NCI-H2107 (cell line): ENCODE measurements around the gene LRG1.

Source experiments
- DNase-seq: peaks from one replicate; lab custom pipeline; 2025; lab: John Stamatoyannopoulos, UW

LRG1 gene

DNA sequence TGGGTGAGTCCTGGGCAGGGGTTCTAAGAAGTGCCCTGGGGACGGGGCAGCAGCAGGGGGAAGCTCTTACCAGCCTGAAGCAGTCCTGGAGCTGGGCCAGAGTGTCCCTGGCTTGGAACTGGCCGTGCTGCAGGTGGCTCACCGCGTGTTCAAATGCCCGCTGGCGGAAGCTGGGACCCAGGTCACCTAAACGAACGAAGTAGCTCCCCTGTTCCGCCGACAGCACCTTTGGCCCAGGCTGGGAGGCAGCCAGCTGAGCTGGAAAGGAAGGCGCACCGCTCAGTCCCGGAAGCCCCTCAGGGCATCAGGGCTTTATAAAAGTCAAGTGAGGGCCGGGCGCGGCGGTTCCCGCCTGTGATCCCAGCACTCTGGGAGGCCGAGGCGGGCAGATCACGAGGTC lies 31.1 kb downstream of the LRG1 start:
- no peak for DNase-seq

DNA sequence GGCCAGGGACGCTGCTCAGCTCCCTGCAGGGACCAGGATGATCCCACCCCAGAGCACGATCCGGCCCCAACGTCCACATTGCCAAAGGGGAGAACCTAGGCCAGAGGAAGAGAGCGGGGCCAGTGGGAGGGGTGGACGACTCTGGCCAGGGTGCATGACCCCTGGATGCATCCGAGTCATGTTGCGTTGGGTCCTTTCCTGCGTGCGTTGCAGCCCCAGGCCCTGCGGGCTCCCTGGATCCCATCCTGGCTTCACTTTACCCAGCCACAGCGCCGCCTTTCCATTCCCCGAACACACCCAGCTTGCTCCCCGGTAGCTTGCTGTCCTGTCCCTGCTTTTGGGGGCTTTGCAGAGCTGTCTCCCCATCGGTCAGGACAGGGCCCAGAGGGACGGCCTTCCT lies 32.0 kb downstream of the LRG1 start:
- no peak for DNase-seq

DNA sequence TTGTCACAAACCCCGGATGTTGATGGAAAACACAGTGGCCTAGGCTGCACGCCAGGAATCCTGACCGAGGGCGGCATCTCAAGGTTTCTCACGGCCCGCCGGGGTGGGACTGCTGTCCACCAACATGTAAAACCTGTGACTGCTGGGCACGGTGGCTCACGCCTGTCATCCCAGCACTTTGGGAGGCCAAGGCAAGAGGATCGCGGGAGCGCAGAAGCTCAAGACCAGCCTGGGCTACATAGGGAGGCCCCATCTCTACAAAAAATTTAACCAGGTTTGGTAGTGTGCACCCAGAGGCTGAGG lies 32.7 kb downstream of the LRG1 start:
- DNase-seq = no peak

DNA sequence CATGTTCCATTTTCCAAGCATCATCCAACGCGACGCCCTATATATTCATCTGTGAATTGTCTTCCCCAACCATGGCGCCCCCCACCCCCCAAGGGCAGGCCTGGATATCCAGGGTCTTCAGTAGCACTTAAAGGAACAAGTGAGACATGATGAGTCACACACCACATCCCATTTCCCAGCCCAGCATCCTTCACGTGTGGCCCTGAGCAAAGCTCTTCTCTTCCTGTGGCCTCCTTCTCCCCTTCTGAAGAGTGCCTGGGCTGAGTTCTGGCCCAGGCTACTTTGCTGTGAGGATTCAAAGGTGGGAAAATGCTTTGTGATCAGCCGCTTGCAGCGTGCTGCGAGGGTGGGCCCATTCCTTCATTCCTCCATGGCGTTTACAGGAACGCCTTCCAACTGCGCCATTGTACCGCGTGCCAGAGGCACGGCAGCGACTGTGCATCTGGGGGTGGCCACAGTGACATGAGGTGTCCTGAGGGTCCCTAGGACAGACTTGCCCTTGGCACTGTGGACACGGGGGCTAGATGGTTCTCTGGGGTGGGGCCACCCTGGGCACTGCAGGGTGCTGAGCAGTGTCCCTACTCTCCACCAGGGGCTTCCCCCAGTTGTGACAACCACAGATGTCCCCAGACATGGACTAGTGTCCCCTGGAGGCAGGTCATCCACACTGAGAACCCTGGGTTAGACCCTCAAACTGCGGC lies 33.2 kb downstream of the LRG1 start:
- no peak for DNase-seq

DNA sequence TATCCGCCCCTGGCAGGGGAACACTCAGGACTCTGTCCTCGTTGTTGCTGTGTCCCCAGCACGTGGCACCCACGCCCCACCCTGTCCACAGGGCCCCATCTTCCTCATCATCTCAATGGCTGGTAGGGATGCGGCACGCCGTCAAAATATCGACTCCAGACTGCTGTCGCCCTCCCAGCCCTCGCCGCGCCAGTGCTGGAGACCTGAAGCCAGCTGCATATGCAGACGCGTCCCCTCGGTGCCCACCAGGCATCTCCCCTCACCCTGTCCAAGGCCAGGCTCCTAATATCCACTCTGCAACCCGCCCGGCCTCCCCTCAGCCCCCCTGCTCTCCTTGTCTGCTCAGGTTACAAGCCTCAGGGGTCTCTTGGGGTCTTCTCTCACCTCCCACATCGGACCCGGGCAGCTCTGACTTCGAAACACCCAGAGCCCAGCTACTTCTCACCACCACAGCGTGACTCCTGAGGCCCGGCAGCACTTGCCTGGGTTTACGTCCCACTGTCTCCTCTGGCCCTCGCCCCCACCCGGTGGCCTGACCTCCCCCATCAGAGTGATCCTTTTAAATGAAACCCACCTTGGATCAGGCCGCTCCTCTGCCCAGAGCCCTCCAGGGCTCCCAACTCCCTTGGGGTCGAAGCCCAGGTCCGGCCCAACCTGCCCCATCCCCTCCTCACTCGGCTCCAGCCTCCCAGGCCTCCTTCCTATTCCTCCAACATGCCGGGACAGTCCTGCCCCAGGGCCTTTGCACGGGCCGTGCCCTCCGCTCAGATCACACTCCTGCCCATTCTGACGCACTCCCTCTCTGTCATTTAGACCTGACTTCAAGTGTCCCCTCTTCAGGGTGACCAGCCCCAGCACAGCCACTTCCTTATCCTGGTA lies 34.0 kb downstream of the LRG1 start:
- DNase-seq = no peak

DNA sequence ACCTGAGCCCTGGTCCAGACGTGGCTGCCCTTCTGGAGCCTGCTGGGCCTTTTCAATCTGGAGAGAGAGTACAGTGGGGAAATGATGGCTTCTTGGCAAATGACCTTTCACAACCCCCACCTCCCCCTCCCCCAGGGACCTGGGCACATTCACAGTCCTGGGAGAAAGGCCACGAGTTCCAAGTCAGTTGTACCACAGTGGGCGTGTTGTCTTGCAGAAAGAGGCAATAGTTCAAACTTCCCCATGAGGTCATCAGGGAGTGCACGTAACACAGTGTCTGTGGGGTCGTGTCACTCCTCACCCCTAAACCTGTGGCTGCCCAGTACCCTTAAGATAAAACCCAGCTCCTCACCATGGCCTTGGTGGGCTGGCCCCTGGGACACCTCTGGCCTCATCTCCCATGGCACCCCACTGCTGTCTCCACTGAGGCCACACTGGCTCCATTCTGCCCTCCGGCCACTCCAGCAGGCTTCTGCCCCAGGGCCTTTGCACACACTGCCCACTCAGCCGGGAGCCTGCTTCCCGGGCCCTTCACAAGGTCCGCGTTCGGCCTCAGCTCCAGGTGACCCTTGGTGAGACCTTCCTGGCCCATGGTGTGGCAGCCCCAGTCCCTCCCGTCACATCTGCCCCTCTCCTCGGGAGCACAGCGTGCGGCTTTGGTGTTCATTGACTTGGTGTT lies 34.8 kb downstream of the LRG1 start:
- no peak for DNase-seq

DNA sequence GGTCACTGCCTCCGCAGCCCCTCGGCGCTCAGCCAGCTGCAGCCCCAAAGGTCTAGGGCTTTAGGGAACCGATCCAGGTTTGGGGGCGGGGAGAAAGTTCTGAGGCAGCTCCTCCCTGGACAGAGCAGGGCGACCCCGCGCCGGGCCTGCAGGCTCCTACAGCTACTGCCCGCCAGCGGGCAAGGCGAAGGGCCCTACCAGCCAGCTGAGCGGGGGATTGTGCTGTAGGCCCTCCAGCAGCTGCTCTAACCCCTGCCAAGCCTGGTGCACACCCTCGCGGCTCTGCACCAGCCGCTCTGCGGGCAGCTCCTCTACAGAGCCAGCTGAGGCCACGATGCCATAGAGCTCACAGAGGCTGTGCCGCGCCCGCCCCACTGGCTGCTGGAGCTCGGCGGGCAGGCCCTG lies 35.5 kb downstream of the LRG1 start:
- DNase-seq = no peak

DNA sequence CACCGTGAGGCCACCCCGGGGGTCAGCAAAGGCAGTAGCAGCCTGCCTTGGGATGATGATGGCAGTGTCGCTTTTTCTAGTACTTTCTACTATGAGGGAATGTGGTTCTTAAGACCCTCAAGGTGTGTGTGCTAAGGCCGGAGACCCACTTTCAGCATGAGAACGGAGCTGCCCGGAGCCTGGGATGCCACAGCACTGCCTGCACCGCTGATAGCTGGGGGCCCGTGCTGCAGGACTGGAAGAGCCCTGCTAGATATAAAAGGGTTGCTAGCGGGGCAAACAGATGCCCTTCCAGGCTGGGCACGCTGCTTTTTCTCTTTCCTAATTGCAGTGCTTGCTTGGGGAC lies 36.0 kb downstream of the LRG1 start:
- DNase-seq = no peak

DNA sequence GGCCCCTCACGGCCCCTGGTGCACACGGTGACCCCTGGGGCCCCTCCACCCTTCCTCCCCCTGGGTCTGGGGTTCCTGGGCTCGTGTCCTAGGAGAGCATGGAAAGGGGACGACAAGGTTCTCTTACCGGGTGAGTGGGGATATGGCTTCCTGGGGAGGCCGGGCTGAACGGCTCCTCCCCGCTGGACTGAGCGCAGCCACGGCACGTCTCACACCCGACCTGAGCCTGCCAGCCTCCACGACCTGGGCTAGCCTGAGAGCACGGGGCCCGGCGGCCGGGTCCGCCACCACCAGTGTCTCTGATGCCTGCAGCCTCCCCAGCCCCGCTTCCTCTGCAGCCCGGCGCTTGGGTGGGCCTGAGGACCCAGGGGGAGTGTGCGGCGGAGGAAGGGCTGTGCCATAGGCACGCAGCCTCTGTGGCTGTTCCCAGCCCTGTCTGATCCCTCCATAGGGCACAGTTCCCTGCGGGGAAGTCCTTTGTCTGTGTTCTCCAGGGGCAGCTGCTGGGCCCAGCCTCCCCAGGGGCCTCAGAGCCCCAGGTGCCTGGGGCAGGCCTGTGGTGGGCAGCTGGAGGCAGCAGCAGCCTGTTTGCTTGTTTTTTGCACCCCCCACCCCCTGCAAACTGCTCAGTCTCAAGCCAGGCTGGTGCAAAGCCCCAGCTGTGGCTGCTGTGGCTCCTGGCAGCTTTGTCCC lies 36.6 kb downstream of the LRG1 start:
- no peak for DNase-seq

DNA sequence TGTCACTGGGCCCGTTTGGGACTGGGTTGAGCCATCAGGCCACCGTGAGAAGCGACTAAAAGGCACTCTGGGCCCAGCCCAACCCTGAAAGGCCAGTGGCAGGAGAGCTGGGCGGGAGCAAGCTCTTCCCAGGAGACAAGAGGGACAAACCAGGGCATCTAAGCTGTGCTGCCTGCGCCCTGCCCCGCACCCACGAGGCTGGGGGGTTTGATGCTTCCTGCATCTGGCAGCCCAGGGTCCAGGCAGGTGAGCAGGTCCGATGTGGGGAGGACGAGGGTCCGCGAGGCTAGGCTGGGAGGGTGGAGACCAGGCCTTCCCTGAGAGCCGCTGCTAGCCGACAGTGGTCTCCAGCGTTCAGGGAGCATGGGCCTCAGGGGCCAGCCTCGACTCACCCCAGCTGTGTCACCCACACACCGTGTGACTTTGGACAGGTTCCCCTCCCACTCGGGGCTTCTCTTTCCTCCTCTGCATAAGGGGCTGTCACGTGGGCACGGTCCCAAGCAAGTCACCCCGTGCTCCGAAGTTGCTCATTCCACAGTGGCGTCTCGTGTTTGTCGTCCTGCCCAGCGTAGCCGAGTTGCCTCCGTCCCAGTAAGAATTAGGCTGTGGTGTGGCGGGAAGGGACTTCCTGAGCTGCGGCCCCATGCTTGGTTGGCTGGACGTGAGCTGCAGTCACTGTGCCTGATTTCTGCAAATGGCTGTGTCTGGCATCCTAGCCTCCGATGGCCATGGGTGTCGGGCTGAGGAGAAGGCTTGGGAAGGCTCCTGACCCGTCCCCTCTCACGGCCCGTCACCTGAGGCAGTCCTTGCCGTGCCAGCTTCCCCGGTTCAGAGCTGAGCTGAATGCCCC lies 37.3 kb downstream of the LRG1 start:
- no peak for DNase-seq

DNA sequence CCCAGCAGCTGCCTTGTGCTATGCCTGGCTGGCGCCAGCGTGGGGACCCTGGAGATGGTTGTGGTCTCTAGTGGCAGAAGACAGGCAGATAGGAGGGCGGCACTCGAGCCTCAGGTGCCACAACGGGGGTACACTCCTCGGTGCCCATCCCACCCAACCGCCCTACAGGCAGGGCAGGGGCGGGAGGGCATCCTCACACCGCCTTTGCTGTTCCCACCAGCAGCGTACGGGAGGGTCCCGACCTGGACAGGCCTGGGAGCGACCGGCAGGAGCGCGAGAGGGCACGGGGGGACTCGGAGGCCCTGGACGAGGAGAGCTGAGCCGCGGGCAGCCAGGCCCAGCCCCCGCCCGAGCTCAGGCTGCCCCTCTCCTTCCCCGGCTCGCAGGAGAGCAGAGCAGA lies 38.1 kb downstream of the LRG1 start:
- DNase-seq = no peak

DNA sequence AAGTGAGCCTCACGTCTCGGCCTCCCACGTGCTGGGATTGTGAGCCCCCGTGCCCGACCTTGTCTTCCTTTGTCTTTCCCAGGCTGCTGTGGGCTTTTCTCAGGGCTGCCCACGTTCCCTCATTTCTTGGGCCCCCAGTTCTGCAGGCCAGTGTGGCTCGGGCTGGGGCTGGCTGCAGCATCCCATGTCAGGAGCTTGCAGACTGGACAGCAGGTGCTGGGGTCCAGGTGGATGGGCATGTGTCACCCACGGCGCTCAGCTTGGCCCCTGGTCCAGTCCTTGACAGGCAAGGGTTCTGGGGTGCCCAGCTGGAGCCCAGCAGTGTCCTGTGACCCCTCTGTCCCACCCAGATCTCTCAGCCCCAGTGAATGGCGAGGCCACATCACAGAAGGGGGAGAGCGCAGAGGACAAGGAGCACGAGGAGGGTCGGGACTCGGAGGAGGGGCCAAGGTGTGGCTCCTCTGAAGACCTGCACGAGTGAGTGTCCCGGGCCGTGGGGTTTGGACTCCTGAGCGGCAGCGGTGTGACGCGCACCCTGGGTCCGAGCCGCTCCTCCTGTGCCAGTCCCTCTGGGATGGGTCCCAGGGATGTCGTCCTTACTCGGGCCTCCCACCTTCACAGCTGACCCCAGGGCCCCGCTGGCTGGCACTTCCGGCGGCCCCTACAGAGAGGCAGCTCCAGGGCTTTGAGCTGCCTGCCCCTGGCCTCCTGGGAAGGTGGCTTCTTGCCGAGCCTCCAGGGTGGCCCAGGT lies 38.8 kb downstream of the LRG1 start:
- no peak for DNase-seq

DNA sequence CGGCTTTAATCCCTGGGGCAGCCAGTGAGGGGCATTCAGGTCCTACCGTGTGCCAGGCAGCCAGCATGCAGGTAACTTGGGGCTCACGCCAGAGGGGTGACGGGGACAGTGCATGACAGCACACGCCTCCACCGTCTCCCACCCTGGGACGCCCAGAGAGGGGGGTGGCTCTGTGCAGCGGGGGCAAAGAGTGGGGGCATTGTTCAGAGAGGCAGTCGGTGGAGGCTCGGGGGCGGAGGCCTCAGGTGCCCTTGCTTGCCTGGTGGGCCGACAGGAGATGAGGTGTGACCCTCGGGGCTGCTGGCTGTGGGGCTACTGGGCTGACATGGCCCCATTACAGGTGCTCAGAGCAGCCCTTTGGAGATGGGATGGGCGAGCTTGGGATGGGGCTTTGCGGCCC lies 40.0 kb downstream of the LRG1 start:
- no peak for DNase-seq

DNA sequence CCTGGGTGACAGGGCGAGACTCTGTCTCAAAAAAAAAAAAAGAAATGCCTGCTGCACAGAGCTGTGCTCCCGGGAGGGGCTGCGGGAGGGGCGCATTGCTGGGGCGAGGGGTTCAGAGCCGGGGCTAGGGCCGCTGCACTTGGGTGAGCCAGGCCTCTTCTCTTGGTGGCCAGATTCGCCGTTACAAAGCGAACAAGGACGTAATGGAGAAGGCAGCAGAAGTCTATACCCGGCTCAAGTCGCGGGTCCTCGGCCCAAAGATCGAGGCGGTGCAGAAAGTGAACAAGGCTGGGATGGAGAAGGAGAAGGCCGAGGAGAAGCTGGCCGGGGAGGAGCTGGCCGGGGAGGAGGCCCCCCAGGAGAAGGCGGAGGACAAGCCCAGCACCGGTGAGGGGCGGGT lies 40.5 kb downstream of the LRG1 start:
- DNase-seq = no peak

DNA sequence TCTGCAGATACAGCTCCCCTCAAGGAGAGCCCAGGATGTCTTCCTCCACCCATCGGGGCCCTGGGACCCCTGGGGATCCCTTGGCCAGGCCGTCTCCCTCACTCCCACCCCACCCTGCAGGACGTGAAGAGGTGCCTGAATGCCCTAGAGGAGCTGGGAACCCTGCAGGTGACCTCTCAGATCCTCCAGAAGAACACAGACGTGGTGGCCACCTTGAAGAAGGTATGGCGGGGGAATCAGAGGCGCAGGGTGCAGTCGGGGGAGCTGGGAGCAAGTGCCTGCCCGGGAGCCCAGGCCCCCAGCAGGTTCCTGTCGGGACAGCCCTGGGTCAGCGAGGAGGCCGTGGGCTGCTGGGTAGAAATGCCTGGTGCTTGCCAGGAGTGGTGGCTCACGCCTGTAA lies 41.1 kb downstream of the LRG1 start:
- no peak for DNase-seq

DNA sequence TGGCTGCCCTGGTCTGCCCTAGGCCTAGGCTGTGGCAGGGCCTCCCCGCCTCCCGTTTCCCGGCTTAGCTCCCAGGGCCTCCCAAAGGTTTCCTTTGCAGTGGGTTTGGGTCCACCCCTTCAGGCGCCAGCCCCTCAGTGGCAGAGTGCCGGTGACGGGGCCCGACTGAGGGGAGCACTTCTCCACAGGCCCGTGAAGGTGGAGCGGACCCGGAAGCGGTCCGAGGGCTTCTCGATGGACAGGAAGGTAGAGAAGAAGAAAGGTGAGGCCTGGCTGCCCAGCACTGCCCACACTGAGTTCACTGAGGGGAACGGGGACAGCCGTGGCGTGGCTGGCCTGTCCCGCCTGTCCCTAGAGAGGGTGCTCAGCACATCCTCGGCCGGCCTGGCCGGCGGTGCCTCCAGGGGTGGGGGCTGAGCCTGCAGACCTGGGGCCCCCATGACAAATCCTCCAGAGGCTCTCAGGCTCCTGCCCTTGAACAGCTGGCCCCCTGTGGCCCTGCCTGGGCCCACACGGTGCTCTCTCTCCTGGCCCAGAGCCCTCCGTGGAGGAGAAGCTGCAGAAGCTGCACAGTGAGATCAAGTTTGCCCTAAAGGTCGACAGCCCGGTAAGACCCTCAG lies 42.0 kb downstream of the LRG1 start:
- no peak for DNase-seq

DNA sequence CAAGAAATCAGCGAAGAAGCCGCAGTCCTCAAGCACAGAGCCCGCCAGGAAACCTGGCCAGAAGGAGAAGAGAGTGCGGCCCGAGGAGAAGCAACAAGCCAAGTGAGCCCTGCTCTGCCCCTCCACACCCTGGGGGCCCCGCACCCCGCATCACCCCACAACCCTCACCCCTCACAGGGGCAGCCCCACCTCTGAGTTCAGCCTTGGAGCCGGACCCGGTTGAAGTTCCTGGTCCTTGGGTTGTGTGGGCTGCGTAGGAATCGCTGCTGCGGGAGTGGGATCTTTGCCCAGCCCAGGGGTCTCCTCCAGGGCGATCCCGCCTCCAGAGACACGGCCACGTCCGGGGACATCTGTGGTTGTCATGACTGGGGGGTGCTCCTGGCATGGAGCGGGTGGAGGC lies 43.5 kb downstream of the LRG1 start:
- no peak for DNase-seq

DNA sequence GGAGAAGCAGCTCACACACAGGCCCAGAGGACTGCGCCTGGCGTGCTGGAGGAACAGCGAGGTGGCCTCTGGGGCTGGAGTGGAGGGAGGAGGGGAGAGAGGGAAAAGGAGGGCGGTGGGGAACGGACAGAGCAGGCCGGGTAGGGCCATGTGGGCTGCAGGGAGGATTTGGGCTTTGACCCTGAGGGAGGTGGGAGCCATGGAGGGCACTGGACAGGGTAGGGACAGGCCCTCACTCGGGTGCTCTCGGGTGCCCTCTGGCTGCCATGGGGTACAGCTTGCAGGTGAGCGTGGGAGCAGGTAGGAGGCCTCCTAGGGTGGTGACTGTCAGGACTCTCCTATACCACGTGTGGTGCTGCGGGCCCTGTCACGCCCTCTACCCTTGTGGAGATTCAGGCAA lies 44.4 kb downstream of the LRG1 start:
- DNase-seq = no peak

DNA sequence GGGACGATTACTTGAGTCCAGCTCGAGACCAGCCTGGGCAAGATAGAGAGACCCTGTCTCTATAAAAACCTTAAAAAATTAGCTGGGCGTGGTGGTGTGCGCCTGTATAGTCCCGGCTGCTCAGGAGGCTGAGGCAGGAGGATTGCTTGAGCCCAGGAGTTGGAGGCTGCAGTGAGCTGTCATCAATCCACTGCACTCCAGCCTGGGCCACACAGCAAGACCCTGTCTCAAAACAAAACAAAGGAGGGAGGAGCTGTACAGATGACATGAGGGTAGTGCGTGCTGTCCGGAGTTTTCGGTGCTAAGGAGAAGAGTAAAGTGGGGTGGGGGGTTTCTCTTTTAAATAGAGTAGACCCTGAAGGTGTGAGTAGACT lies 45.2 kb downstream of the LRG1 start:
- DNase-seq = no peak

DNA sequence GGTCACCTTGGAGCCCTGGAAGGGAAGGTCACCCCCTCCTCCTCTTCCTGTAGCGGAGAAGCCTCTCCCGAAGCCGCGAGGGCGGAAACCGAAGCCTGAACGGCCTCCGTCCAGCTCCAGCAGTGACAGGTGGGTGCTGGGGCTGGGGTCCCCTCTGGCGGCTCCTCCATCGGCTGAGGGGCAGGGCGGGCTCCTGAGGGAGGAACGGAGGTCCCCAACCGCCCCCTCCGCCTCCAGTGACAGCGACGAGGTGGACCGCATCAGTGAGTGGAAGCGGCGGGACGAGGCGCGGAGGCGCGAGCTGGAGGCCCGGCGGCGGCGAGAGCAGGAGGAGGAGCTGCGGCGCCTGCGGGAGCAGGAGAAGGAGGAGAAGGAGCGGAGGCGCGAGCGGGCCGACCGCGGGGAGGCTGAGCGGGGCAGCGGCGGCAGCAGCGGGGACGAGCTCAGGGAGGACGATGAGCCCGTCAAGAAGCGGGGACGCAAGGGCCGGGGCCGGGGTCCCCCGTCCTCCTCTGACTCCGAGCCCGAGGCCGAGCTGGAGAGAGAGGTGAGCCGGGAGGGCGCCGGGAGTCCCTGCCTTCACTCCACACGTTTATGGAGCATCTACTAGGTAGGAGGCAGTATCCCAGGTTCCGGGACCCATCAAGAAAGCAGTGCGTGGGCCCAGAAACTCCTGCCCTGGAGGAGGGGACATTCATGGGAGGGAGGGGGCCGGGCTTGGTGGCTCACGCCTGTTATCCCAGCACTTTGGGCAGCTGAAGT lies 45.7 kb downstream of the LRG1 start:
- no peak for DNase-seq
